ENCODE results near the gene MAP3K21.

- TF ChIP-seq MXI1 (conservative IDR thresholded peaks at IDR 0.05; ENCODE audit: poor library complexity, severe bottlenecking) (no peak), CTCF (IDR thresholded peaks at IDR 0.05; ENCODE audit: poor library complexity, severe bottlenecking) (no peak), EP300 (conservative IDR thresholded peaks at IDR 0.05; ENCODE audit: poor library complexity, severe bottlenecking) (no peak), EZH2 (IDR thresholded peaks at IDR 0.05; ENCODE audit: borderline replicate concordance, insufficient read depth, low read length, poor library complexity, severe bottlenecking) (no peak), RAD21 (conservative IDR thresholded peaks at IDR 0.05) (no peak), SMC3 (conservative IDR thresholded peaks at IDR 0.05; ENCODE audit: poor library complexity) (no peak), POLR2AphosphoS5 (IDR thresholded peaks at IDR 0.05) (no peak)
Measured at GRCh38 chr1:233313434-233314155, 13.9 kb upstream of the MAP3K21 start.

Measured in neural cell (in vitro differentiated cells).